Suppressor macrophage treated with lipopolysaccharide for 1 hour (primary cell): ENCODE results near the gene FALEC.

Source experiments
- DNase-seq, 3 donors: peaks; one replicate each; pipeline ENCODE4 v3.0.0-alpha.2; 2020 to 2022

The FALEC gene

GRCh38 chr1:150546294-150546937 is 30.9 kb downstream of the FALEC start:
- no peak for DNase-seq

- no peak for DNase-seq
These were observed 32.7 kb downstream of the FALEC start for GRCh38 chr1:150548324-150548631.

- peak; percentile 68 to 86 (median 75) for DNase-seq
These were observed 33.3 kb downstream of the FALEC start, which contains the start of gene ADAMTSL4 for GRCh38 chr1:150548632-150549495. Gene ADAMTSL4 (plus strand): TSS chr1:150549408. CDS start chr1:150552289, 2,881 bp downstream.

GRCh38 chr1:150549496-150550221 is 34.1 kb downstream of the FALEC start:
- DNase-seq: peak in 1 of 3 donors; percentile 7

- no peak for DNase-seq
These were observed 34.9 kb downstream of the FALEC start for GRCh38 chr1:150550222-150551050.

- peak; percentile 58 to 69 (median 63) for DNase-seq
These were observed 35.7 kb downstream of the FALEC start for GRCh38 chr1:150551051-150551783.

GRCh38 chr1:150551784-150552127 is 36.2 kb downstream of the FALEC start:
- DNase-seq: no peak

- peak; percentile 93 to 95 (median 94) for DNase-seq
These were observed 36.8 kb downstream of the FALEC start for GRCh38 chr1:150552128-150552910.

GRCh38 chr1:150552911-150553289 is 37.3 kb downstream of the FALEC start:
- no peak for DNase-seq

- no peak for DNase-seq
These were observed 38.0 kb downstream of the FALEC start for GRCh38 chr1:150553392-150554085.

GRCh38 chr1:150554086-150554452 is 38.5 kb downstream of the FALEC start:
- no peak for DNase-seq

- DNase-seq: peak in 1 of 3 donors; percentile 5
These were observed 39.8 kb downstream of the FALEC start for GRCh38 chr1:150555198-150555970.

GRCh38 chr1:150555971-150556865 is 40.7 kb downstream of the FALEC start:
- DNase-seq: no peak

GRCh38 chr1:150557065-150557600 is 41.6 kb downstream of the FALEC start:
- no peak for DNase-seq

GRCh38 chr1:150557813-150558212 is 42.3 kb downstream of the FALEC start:
- DNase-seq: no peak

- DNase-seq: no peak
These were observed 42.8 kb downstream of the FALEC start for GRCh38 chr1:150558303-150558704.

GRCh38 chr1:150558761-150559655 is 43.5 kb downstream of the FALEC start:
- DNase-seq: peak; percentile 43 to 61 (median 58)
